ENCODE data around the gene ILF2. TPM values are rescaled to one million over a fixed set of nuclear protein-coding genes. Genes with fewer than 3 reads are reported as not detected.

The ILF2 gene
- total RNA-seq, 1 donor from 2014 or later: 148 TPM

DNA sequence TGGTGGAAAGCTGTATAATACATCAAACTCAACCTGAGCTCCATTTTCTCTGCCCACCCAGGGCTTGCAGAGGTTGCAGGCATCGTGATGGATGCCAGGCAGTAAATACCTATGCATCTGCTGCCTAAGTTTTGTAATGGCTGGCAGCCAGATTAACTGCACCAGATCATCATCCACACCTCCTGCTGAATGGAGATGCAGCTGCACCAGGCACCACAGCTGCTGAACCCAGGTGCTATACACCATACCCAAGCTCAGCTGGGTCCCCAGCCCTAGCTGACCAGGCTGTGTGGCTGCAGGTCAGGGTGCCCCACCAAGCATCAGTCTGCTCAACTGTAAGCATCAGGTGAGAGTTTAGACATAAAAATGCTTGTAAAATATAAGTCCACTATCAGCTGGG is 19.0 kb downstream of the ILF2 start:
- Histone ChIP-seq H3K9me3 (ENCODE audit: control insufficient read depth in 3 of 3, low read length in 3 of 3) (no peaks in the 10 kb centered on the region), H3K4me1 (ENCODE audit: control insufficient read depth in 3 of 3, insufficient read depth in 3 of 3, low read length in 3 of 3) (peaks cover 21 to 30% (median 23%) of the 10 kb centered on the region in 3 donors), H3K36me3 (ENCODE audit: control insufficient read depth in 3 of 3, insufficient read depth in 3 of 3, low read length in 3 of 3) (peaks cover 0 to 2% (median 1%) of the 10 kb centered on the region in 3 donors), H3K27me3 (ENCODE audit: control insufficient read depth in 3 of 3, insufficient read depth in 3 of 3, low read length in 3 of 3) (no peaks in the 10 kb centered on the region), H3K27ac (ENCODE audit: low read depth, low read length) (no peak overlapping the region), H3K9ac (ENCODE audit: low read depth in 1 of 3, low read length in 3 of 3) (no peak overlapping the region), H3K4me3 (ENCODE audit: low read length in 3 of 3) (no peak overlapping the region)

DNA sequence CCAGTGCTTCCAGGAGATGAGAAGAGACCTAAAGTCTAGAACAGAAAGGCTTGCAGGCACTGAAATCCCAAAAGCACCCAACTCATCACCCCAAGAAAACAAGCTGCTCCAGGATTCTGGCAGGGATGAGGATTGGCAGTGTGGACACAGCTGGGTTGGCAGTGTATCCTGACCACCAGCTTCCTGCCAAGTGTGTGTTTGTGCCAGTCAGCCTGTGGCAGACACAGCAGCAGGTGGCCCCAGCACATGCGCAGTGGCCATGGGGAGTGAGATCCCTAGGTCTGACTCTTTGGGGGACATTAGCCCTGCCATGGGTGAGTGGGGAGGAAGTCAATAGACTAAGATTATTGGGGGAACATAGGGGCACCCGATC is 20.9 kb downstream of the ILF2 start:
- Histone ChIP-seq H3K27me3 (ENCODE audit: control insufficient read depth in 3 of 3, insufficient read depth in 3 of 3, low read length in 3 of 3) (no peaks in the 10 kb centered on the region), H3K4me3 (ENCODE audit: low read length in 3 of 3) (peak overlapping the region in 1 of 3 donors; percentile 14), H3K9me3 (ENCODE audit: control insufficient read depth in 3 of 3, low read length in 3 of 3) (no peaks in the 10 kb centered on the region), H3K9ac (ENCODE audit: low read depth in 1 of 3, low read length in 3 of 3) (peak overlapping the region in 2 of 3 donors; percentile 19 to 44), H3K27ac (ENCODE audit: low read depth, low read length) (peak overlapping the region; percentile 38), H3K36me3 (ENCODE audit: control insufficient read depth in 3 of 3, insufficient read depth in 3 of 3, low read length in 3 of 3) (peaks cover 11 to 15% (median 13%) of the 10 kb centered on the region in 3 donors), H3K4me1 (ENCODE audit: control insufficient read depth in 3 of 3, insufficient read depth in 3 of 3, low read length in 3 of 3) (peaks cover 21 to 30% (median 23%) of the 10 kb centered on the region in 3 donors)

DNA sequence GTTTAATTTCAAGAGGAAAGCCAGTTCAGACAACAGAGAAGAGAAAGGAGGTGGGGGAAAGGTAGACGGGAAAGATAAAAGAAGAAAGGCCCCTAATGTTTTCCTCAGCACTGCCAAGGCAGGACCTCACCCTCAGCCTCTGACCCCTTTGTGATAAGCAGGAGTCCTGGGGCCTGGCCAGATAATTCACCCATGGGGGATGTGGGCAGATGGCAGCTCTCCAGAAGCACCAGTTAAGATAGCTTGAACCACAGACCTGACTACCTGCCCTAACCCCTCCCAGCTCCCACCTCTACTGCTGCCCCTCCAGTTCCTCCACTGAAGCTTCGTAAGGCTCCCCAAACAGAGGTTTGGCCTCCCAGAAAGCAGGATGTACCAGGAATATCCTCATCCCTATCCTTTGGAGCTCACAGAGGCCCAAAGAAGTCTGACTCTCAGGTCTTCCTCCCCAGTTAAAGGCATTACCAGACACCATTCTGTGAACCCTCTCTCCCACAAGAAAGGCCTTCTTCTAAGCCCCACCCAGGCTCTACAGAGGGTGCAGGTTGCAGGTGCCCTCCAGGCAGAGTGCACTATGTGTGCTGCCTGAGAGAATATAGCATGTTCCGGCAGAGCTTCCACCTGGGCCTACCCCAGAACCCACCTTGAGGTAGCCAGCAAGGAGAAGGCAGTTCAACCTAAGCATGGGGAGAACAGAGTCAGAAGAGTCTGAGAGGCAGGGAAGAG is 21.5 kb downstream of the ILF2 start:
- peak overlapping the region; percentile 38 for H3K27ac ChIP-seq (ENCODE audit: low read depth, low read length)
- peak overlapping the region in 2 of 3 donors; percentile 44 to 55 for H3K9ac ChIP-seq (ENCODE audit: low read depth in 1 of 3, low read length in 3 of 3)
- H3K9me3 ChIP-seq (ENCODE audit: control insufficient read depth in 3 of 3, low read length in 3 of 3): no peaks in the 10 kb centered on the region
- H3K4me1 ChIP-seq (ENCODE audit: control insufficient read depth in 3 of 3, insufficient read depth in 3 of 3, low read length in 3 of 3): peaks cover 23 to 32% (median 23%) of the 10 kb centered on the region in 3 donors
- no peaks in the 10 kb centered on the region for H3K27me3 ChIP-seq (ENCODE audit: control insufficient read depth in 3 of 3, insufficient read depth in 3 of 3, low read length in 3 of 3)
- H3K36me3 ChIP-seq (ENCODE audit: control insufficient read depth in 3 of 3, insufficient read depth in 3 of 3, low read length in 3 of 3): peaks cover 14 to 19% (median 16%) of the 10 kb centered on the region in 3 donors
- H3K4me3 ChIP-seq (ENCODE audit: low read length in 3 of 3): peak overlapping the region in 1 of 3 donors; percentile 14

DNA sequence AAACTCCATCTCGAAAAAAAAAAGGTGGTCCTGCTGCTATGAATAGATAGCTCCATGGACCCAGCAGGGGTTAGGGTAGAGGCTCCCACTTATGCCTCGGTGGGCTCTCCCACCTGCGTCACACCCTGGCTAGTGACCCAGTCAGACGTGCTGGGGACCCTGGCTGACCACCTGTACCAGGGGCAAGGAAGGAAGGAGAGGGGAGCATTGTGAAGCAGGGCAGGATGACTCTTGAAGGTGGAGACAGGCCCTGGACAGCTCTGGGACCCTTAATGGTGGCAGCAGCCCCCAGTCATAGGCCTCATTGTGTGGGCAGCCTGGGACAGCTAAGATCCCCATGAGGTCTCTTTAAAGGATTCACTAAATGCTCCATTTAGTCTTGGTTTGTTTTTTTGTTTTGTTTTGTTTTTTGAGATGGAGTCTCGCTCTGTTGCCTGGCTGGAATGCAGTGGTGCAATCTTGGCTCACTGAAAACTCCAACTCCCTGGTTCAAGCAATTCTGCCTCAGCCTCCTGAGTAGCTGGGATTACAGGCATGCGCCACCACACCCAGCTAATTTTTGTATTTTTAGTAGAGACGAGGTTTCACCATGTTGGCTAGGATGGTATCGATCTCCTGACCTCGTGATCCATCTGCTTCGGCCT is 22.7 kb downstream of the ILF2 start:
- H3K27ac ChIP-seq (ENCODE audit: low read depth, low read length): no peak overlapping the region
- no peaks in the 10 kb centered on the region for H3K9me3 ChIP-seq (ENCODE audit: control insufficient read depth in 3 of 3, low read length in 3 of 3)
- peak overlapping the region in 1 of 3 donors; percentile 10 for H3K9ac ChIP-seq (ENCODE audit: low read depth in 1 of 3, low read length in 3 of 3)
- H3K4me1 ChIP-seq (ENCODE audit: control insufficient read depth in 3 of 3, insufficient read depth in 3 of 3, low read length in 3 of 3): peaks cover 31 to 44% (median 32%) of the 10 kb centered on the region in 3 donors
- no peaks in the 10 kb centered on the region for H3K27me3 ChIP-seq (ENCODE audit: control insufficient read depth in 3 of 3, insufficient read depth in 3 of 3, low read length in 3 of 3)
- no peak overlapping the region for H3K4me3 ChIP-seq (ENCODE audit: low read length in 3 of 3)
- peaks cover 16 to 30% (median 17%) of the 10 kb centered on the region in 3 donors for H3K36me3 ChIP-seq (ENCODE audit: control insufficient read depth in 3 of 3, insufficient read depth in 3 of 3, low read length in 3 of 3)

DNA sequence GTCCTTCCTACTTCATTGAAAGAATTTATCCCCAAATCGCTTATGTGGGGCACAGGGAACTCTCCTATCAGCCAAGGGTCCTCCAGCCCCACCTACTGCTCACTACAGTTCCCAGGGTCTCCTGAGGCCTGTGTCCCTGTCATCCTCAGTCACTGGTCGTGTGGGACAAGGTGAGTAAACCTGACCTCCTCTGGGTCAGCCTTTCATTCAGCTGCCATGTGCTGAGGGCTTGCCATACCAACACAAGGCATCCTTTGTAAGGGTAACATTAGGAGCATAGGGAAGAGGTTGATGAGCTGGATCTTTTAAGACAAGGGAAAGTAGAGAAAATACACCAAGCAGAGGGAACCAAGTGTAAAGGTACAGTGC is 23.5 kb downstream of the ILF2 start:
- Histone ChIP-seq H3K9me3 (ENCODE audit: control insufficient read depth in 3 of 3, low read length in 3 of 3) (no peaks in the 10 kb centered on the region), H3K27me3 (ENCODE audit: control insufficient read depth in 3 of 3, insufficient read depth in 3 of 3, low read length in 3 of 3) (no peaks in the 10 kb centered on the region), H3K27ac (ENCODE audit: low read depth, low read length) (peak overlapping the region; percentile 7), H3K4me1 (ENCODE audit: control insufficient read depth in 3 of 3, insufficient read depth in 3 of 3, low read length in 3 of 3) (peaks cover 29 to 48% (median 31%) of the 10 kb centered on the region in 3 donors), H3K4me3 (ENCODE audit: low read length in 3 of 3) (no peak overlapping the region), H3K36me3 (ENCODE audit: control insufficient read depth in 3 of 3, insufficient read depth in 3 of 3, low read length in 3 of 3) (peaks cover 22 to 38% (median 24%) of the 10 kb centered on the region in 3 donors), H3K9ac (ENCODE audit: low read depth in 1 of 3, low read length in 3 of 3) (no peak overlapping the region)

DNA sequence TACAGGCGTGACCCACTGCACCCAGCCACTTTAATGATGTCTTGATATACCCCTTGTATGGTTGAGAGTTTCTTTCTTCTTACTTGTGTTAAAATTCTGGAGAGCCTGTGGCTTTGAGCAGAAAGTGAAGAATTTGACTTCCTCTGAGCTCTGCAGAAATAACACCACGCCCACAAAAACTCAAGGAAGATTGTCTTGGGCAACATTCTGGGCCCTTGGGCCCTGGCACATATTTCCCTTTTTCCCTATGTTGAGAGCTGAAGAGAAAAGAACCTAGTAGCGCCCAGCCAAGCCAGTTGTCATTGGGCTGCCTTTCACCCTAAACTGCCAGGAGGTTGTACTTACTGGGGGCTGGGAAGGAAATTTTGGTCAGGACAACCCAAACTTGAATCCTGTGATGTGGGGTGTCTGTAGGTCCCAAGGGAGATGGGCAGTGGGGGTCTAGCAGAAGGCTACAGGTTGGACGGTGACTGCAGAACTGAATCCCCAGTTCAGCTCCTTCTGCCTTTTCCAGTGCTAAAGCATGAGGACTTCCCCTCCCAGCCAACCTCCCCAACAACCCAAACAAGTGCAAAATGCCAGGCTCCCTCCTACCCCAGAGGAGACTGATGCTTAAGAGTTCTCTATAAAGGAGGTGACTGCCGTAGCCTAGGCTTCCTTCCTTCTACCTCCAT is 24.0 kb downstream of the ILF2 start:
- no peak overlapping the region for H3K9ac ChIP-seq (ENCODE audit: low read depth in 1 of 3, low read length in 3 of 3)
- no peaks in the 10 kb centered on the region for H3K27me3 ChIP-seq (ENCODE audit: control insufficient read depth in 3 of 3, insufficient read depth in 3 of 3, low read length in 3 of 3)
- peaks cover 31 to 53% (median 31%) of the 10 kb centered on the region in 3 donors for H3K4me1 ChIP-seq (ENCODE audit: control insufficient read depth in 3 of 3, insufficient read depth in 3 of 3, low read length in 3 of 3)
- peak overlapping the region; percentile 7 for H3K27ac ChIP-seq (ENCODE audit: low read depth, low read length)
- no peaks in the 10 kb centered on the region for H3K9me3 ChIP-seq (ENCODE audit: control insufficient read depth in 3 of 3, low read length in 3 of 3)
- no peak overlapping the region for H3K4me3 ChIP-seq (ENCODE audit: low read length in 3 of 3)
- peaks cover 27 to 43% (median 29%) of the 10 kb centered on the region in 3 donors for H3K36me3 ChIP-seq (ENCODE audit: control insufficient read depth in 3 of 3, insufficient read depth in 3 of 3, low read length in 3 of 3)

DNA sequence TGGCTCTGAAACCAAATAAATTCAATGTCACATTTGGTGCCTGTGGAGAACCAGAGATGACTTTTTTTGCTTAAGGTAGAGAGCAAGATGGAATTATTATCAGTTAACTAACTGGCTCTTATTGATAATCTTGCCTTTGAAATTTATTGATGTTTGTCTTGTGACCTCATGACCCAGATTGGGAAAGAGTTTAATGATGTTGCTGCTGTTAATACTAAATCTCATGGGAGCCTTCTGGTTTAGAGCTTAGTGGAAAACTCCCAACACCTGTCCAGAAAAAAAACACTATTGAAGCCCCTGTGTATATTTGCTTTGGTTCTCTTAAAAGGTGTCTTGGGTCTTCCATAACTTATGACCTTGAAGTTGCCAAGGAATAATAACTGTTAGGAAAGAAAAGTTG is 27.0 kb downstream of the ILF2 start:
- H3K27me3 ChIP-seq (ENCODE audit: control insufficient read depth in 3 of 3, insufficient read depth in 3 of 3, low read length in 3 of 3): no peaks in the 10 kb centered on the region
- H3K4me3 ChIP-seq (ENCODE audit: low read length in 3 of 3): no peak overlapping the region
- no peaks in the 10 kb centered on the region for H3K9me3 ChIP-seq (ENCODE audit: control insufficient read depth in 3 of 3, low read length in 3 of 3)
- H3K4me1 ChIP-seq (ENCODE audit: control insufficient read depth in 3 of 3, insufficient read depth in 3 of 3, low read length in 3 of 3): peaks cover 36 to 64% (median 45%) of the 10 kb centered on the region in 3 donors
- H3K36me3 ChIP-seq (ENCODE audit: control insufficient read depth in 3 of 3, insufficient read depth in 3 of 3, low read length in 3 of 3): peaks cover 33 to 67% (median 45%) of the 10 kb centered on the region in 3 donors
- H3K27ac ChIP-seq (ENCODE audit: low read depth, low read length): peak overlapping the region; percentile 57
- H3K9ac ChIP-seq (ENCODE audit: low read depth in 1 of 3, low read length in 3 of 3): no peak overlapping the region

DNA sequence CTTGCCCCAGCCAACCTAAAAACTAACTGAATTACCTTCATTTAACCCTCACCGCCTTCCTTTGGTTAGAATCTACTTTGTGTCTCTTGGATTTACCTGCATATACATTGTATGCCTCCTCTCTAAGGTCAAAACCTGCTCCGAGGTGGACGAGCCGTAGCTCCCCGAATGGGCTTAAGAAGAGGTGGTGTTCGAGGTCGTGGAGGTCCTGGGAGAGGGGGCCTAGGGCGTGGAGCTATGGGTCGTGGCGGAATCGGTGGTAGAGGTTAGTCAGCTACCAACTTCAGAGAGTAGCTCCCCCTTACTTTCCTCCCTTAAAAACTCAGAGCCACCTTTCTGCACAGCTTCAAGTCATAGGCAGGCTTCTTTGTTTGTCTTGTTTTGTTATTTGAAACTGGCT is 27.7 kb downstream of the ILF2 start:
- Histone ChIP-seq H3K4me3 (ENCODE audit: low read length in 3 of 3) (no peak overlapping the region), H3K36me3 (ENCODE audit: control insufficient read depth in 3 of 3, insufficient read depth in 3 of 3, low read length in 3 of 3) (peaks cover 35 to 71% (median 48%) of the 10 kb centered on the region in 3 donors), H3K27me3 (ENCODE audit: control insufficient read depth in 3 of 3, insufficient read depth in 3 of 3, low read length in 3 of 3) (no peaks in the 10 kb centered on the region), H3K9me3 (ENCODE audit: control insufficient read depth in 3 of 3, low read length in 3 of 3) (no peaks in the 10 kb centered on the region), H3K4me1 (ENCODE audit: control insufficient read depth in 3 of 3, insufficient read depth in 3 of 3, low read length in 3 of 3) (peaks cover 39 to 70% (median 50%) of the 10 kb centered on the region in 3 donors), H3K9ac (ENCODE audit: low read depth in 1 of 3, low read length in 3 of 3) (no peak overlapping the region), H3K27ac (ENCODE audit: low read depth, low read length) (peak overlapping the region; percentile 10)

DNA sequence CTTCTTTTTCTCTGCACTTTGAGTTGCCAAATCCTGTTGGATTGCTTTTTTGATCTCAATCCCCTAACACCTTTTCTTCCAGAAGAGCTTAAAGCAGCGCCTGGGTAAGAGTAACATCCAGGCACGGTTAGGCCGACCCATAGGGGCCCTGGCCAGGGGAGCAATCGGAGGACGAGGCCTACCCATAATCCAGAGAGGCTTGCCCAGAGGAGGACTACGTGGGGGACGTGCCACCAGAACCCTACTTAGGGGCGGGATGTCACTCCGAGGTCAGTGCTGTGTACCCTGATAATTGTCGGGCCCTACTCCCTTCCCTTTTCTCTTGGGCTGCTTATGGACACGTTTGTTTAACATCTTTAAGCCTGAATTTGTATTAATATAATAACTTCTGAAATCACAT is 28.6 kb downstream of the ILF2 start:
- no peak overlapping the region for H3K4me3 ChIP-seq (ENCODE audit: low read length in 3 of 3)

More for the DNA sequence above, 28.6 kb downstream of the ILF2 start:
- Histone ChIP-seq H3K36me3 (ENCODE audit: control insufficient read depth in 3 of 3, insufficient read depth in 3 of 3, low read length in 3 of 3) (peaks cover 40 to 78% (median 55%) of the 10 kb centered on the region in 3 donors), H3K9me3 (ENCODE audit: control insufficient read depth in 3 of 3, low read length in 3 of 3) (no peaks in the 10 kb centered on the region), H3K27ac (ENCODE audit: low read depth, low read length) (peak overlapping the region; percentile 79), H3K4me1 (ENCODE audit: control insufficient read depth in 3 of 3, insufficient read depth in 3 of 3, low read length in 3 of 3) (peaks cover 41 to 73% (median 54%) of the 10 kb centered on the region in 3 donors), H3K9ac (ENCODE audit: low read depth in 1 of 3, low read length in 3 of 3) (peak overlapping the region in 1 of 3 donors; percentile 52), H3K27me3 (ENCODE audit: control insufficient read depth in 3 of 3, insufficient read depth in 3 of 3, low read length in 3 of 3) (no peaks in the 10 kb centered on the region)
